GM18907 (cell line): Measurements from ENCODE around the gene NR2C1.
"Not testable (repeated sequence)": the region's sequence is repeated elsewhere in the genome, so short reads cannot be mapped to it uniquely, and the experiment has no call there.

Experiments
- ATAC-seq: cut with Tn5 transposase; IDR thresholded peaks from one replicate; pipeline ENCODE4 v1.9.1; 2021; ENCODE audit warnings: mild to moderate bottlenecking, moderate library complexity; ENCODE audit not compliant: unreplicated experiment

Gene NR2C1

GRCh38 chr12:95072900-95073697 lies at the start of gene NR2C1:
Gene NR2C1 (minus strand): TSS chr12:95073618. CDS start chr12:95067384, 6,234 bp downstream.
- peak; percentile 94 for ATAC-seq

- ATAC-seq = no peak
Observed at GRCh38 chr12:95118788-95119179, 45.4 kb upstream of the NR2C1 start.

GRCh38 chr12:95118138-95118787 lies 44.8 kb upstream of the NR2C1 start:
- ATAC-seq = no peak

- ATAC-seq = peak; percentile 79
Observed at GRCh38 chr12:95117178-95117599, 43.8 kb upstream of the NR2C1 start.

GRCh38 chr12:95116773-95117172 lies 43.4 kb upstream of the NR2C1 start:
- ATAC-seq = peak; percentile 52

- ATAC-seq = no peak
Observed at GRCh38 chr12:95116341-95116740, 42.9 kb upstream of the NR2C1 start.

- no peak for ATAC-seq
Observed at GRCh38 chr12:95115641-95116040, 42.2 kb upstream of the NR2C1 start.

GRCh38 chr12:95114766-95115405 lies 41.5 kb upstream of the NR2C1 start:
- ATAC-seq = no peak

- no peak for ATAC-seq
Observed at GRCh38 chr12:95107362-95107761, 33.9 kb upstream of the NR2C1 start.

GRCh38 chr12:95105540-95105939 lies 32.1 kb upstream of the NR2C1 start:
- no peak for ATAC-seq

GRCh38 chr12:95104919-95105452 lies 31.6 kb upstream of the NR2C1 start:
- no peak for ATAC-seq

GRCh38 chr12:95102916-95103671 lies 29.7 kb upstream of the NR2C1 start:
- ATAC-seq = peak; percentile 97

- ATAC-seq = not testable (repeated sequence)
Observed at GRCh38 chr12:95101957-95102356, 28.5 kb upstream of the NR2C1 start.

- no peak for ATAC-seq
Observed at GRCh38 chr12:95100264-95101190, 27.1 kb upstream of the NR2C1 start.

GRCh38 chr12:95099270-95099790 lies 25.9 kb upstream of the NR2C1 start:
- ATAC-seq = no peak

- ATAC-seq = no peak
Observed at GRCh38 chr12:95096852-95097251, 23.4 kb upstream of the NR2C1 start.

- no peak for ATAC-seq
Observed at GRCh38 chr12:95096378-95096777, 23.0 kb upstream of the NR2C1 start.

- not testable (repeated sequence) for ATAC-seq
Observed at GRCh38 chr12:95095866-95096265, 22.4 kb upstream of the NR2C1 start.

- no peak for ATAC-seq
Observed at GRCh38 chr12:95089462-95089861, 16.0 kb upstream of the NR2C1 start.
